ENCODE results near the gene PRR33. TPM values are rescaled to one million over a fixed set of nuclear protein-coding genes. Genes with fewer than 3 reads are reported as not detected.
"Not testable (repeated sequence)": the region's sequence is repeated elsewhere in the genome, so short reads cannot be mapped to it uniquely, and the experiment has no call there.

The PRR33 gene
- not detected for total RNA-seq

DNA sequence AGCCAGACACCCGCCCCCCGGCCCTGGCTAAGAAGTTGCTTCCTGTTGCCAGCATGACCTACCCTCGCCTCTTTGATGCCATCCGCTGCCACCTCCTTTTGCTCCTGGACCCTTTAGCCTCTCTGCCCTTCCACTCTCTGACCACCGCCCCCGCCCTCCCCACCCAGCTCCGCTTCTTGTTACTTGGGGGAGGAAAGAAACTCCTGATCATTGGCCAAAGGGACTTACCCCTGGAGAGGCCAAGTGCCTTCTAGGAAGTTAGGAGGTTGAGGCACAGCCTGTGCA, at the start of gene PRR33:
Gene PRR33, minus strand, starts transcription at position 65 of the 285 bp plus-strand sequence. CDS start 1,311 bp downstream, outside the sequence.
- intact Hi-C loops (cut with DNase I): no loop called here
- 84% methylated on average over 7 of the region's 7 CpGs for WGBS

DNA sequence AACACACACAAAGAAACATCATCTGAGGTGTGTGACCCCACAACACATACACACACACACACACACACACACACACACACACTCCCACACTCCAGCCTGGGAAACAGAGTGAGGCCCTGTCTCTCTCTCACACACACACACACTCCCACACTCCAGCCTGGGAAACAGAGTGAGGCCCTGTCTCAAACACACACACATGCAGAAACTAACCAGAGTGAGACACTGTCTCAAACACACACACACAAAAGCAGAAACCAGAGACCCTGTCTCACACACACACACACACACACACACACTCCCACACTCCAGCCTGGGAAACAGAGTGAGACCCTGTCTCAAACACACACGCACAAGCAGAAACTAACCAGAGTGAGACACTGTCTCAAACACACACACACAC, 48.1 kb upstream of the PRR33 start:
- H3K9me3 ChIP-seq; H3K27ac ChIP-seq (replicated peaks in 1 of 4); H3K36me3 ChIP-seq; H3K4me3 ChIP-seq; DNase-seq (ENCODE audit: extremely low spot score): not testable (repeated sequence)
- Histone ChIP-seq H3K27me3 (peaks cover 0 to 22% (median 0%) of the 10 kb centered on the region in 4 donors), H3K4me1 (peaks cover 9 to 15% (median 13%) of the 10 kb centered on the region in 4 donors)
- intact Hi-C loops (cut with DNase I): loop anchor here (1.0 kb wide), 1 partner anchor 45 kb away; no protein-coding TSS in a partner anchor
- WGBS: 83% methylated on average over 1 of the region's 1 CpG

More for the DNA sequence above, at the start of gene PRR33:
- peaks cover 0 to 20% (median 9%) of the 10 kb centered on the region in 4 donors for H3K36me3 ChIP-seq
- no peak within 1 kb of the TSS for H3K4me3 ChIP-seq
- TF ChIP-seq EP300 (IDR thresholded peaks at IDR 0.05) (no peak), POLR2A (IDR thresholded peaks at IDR 0.05; ENCODE audit: low read depth) (no peak), POLR2AphosphoS5 (IDR thresholded peaks at IDR 0.05) (no peak)
- TF ChIP-seq, protein P1, sequence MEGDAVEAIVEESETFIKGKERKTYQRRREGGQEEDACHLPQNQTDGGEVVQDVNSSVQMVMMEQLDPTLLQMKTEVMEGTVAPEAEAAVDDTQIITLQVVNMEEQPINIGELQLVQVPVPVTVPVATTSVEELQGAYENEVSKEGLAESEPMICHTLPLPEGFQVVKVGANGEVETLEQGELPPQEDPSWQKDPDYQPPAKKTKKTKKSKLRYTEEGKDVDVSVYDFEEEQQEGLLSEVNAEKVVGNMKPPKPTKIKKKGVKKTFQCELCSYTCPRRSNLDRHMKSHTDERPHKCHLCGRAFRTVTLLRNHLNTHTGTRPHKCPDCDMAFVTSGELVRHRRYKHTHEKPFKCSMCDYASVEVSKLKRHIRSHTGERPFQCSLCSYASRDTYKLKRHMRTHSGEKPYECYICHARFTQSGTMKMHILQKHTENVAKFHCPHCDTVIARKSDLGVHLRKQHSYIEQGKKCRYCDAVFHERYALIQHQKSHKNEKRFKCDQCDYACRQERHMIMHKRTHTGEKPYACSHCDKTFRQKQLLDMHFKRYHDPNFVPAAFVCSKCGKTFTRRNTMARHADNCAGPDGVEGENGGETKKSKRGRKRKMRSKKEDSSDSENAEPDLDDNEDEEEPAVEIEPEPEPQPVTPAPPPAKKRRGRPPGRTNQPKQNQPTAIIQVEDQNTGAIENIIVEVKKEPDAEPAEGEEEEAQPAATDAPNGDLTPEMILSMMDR (IDR thresholded peaks at IDR 0.05): no peak
- peak within 1 kb of the TSS in 1 of 4 donors; percentile 17 for H3K27ac ChIP-seq (replicated peaks in 1 of 4)
- DNase-seq (ENCODE audit: extremely low spot score): no peak
- peaks cover 0 to 10% (median 0%) of the 10 kb centered on the region in 4 donors for H3K27me3 ChIP-seq
- no peaks in the 10 kb centered on the region for H3K9me3 ChIP-seq
- H3K4me1 ChIP-seq: peaks cover 0 to 14% (median 2%) of the 10 kb centered on the region in 4 donors

DNA sequence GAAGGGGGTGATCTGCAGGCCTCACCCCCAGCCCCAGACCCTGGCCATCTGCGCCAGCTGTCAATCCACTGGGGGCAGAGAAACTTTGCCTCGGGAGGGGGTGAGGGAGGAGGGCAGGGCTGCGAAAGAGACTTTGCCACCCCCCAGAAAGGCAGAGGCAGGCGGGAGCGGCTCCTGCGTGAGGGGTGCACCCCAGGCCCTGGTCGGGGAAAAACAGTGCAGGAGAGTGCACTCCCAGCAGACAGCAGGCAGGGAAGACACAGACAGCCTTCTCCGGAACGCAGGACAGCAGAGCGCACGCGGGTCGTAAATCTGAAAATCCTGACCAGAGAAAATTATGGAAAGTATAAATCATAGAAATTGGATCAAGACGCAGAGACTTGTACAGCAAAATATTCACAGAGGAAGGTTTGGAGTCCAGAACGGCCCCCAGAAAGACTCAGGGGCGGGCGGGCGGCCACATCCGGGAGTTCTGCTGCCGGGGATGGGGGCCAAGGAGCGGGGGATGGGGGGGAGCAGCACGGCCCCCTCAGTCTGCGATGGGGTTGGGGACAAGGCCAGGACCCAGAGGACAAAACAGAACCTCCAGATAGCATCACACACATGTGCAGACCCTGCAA, 47.4 kb upstream of the PRR33 start:
- Histone ChIP-seq H3K4me1 (peaks cover 9 to 15% (median 13%) of the 10 kb centered on the region in 4 donors), H3K36me3 (peaks cover 0 to 3% (median 0%) of the 10 kb centered on the region in 4 donors), H3K9me3 (no peaks in the 10 kb centered on the region), H3K4me3 (peak overlapping the region in 1 of 4 donors; percentile 10), H3K27me3 (peaks cover 0 to 22% (median 0%) of the 10 kb centered on the region in 4 donors), H3K27ac (replicated peaks in 1 of 4) (peak overlapping the region in 1 of 4 donors; percentile 16)
- WGBS: 20% methylated on average over 21 of the region's 23 CpGs
- TF ChIP-seq EP300 (IDR thresholded peaks at IDR 0.05) (no peak), POLR2AphosphoS5 (IDR thresholded peaks at IDR 0.05) (no peak), POLR2A (IDR thresholded peaks at IDR 0.05; ENCODE audit: low read depth) (no peak)
- TF ChIP-seq, protein P1 (IDR thresholded peaks at IDR 0.05): no peak
- intact Hi-C loops (cut with DNase I): loop anchor here (1.0 kb wide), 1 partner anchor 45 kb away; no protein-coding TSS in a partner anchor
- no peak for DNase-seq (ENCODE audit: extremely low spot score)

DNA sequence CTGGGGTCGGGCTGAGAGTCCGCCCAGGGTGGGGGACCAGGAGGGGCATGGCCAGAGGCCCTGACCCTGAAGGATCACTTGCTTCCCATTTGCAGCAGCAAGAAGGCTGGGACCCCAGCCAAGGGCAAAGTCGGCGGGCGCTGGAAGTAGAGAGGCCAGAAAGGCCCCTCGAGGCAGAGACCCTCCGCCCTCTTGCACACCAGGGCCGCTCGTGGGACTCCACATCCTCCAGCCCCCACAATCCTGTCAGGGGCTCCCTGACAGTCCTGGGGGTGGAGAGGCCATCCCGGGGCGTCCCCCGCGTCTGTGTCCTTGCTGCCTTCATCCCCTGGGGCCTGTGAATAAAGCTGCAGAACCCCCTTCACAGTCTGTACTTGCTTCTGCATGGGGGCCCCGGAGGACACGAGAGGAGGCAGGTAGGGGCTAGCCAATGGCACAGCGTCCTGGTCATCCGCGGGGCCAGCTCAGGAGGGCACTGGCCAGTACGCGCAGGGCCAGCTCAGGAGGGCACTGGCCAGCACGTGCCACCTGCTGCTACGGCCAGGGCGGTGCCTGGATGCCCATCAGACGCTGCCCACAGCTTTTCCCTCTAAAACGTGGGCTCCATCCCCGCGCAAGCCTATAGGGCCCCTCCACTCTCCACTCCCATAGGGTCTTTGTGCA, 46.8 kb upstream of the PRR33 start:
- DNase-seq (ENCODE audit: extremely low spot score): no peak

More for the DNA sequence above, 46.8 kb upstream of the PRR33 start:
- TF ChIP-seq POLR2A (IDR thresholded peaks at IDR 0.05; ENCODE audit: low read depth) (no peak), POLR2AphosphoS5 (IDR thresholded peaks at IDR 0.05) (no peak), EP300 (IDR thresholded peaks at IDR 0.05) (no peak)
- TF ChIP-seq, protein P1 (IDR thresholded peaks at IDR 0.05): no peak
- WGBS: 63% methylated on average over 17 of the region's 27 CpGs
- Histone ChIP-seq H3K27me3 (peaks cover 0 to 22% (median 0%) of the 10 kb centered on the region in 4 donors), H3K4me3 (peak overlapping the region in 1 of 4 donors; percentile 10), H3K4me1 (peaks cover 9 to 15% (median 13%) of the 10 kb centered on the region in 4 donors), H3K9me3 (no peaks in the 10 kb centered on the region), H3K36me3 (peaks cover 0 to 3% (median 0%) of the 10 kb centered on the region in 4 donors), H3K27ac (replicated peaks in 1 of 4) (peak overlapping the region in 1 of 4 donors; percentile 16)
- intact Hi-C loops (cut with DNase I): loop anchor here (1.0 kb wide), 1 partner anchor 44 kb away; no protein-coding TSS in a partner anchor

Measured in esophagus muscularis mucosa (tissue), 4 donors.